Stimulated activated naive B cell treated with anti-CD40 and anti-IgM and Interleukin-4, amounts not matched to agents 10 μg/mL and 1 μg/mL and 100 μg/mL, for 72 hours (primary cell): ENCODE data around the gene GAGE10.

Experiments used
- ATAC-seq, 2 donors: fragments of 150-1000 bp; cut with Tn5 transposase; replicated peaks; 2 replicates each; pipeline ENCODE4 v1.10.0; 2021; ENCODE audit warnings: moderate library complexity in 1 of 2
- DNase-seq: peaks from one replicate; pipeline ENCODE4 v3.0.0; 2021
- H3K27ac Mint-ChIP-seq: one replicate; pipeline ENCODE4 v1.8.0; 2022; ENCODE audit warnings: mild to moderate bottlenecking, mixed read lengths
- H3K27me3 Mint-ChIP-seq, 2 donors: one replicate each; pipeline ENCODE4 v1.8.0; 2022; ENCODE audit warnings: mixed read lengths in 2 of 2
- H3K36me3 Mint-ChIP-seq, 2 donors: one replicate each; pipeline ENCODE4 v1.8.0; 2022; ENCODE audit warnings: mixed read lengths in 2 of 2, mild to moderate bottlenecking in 1 of 2
- H3K4me1 Mint-ChIP-seq, 2 donors: one replicate each; pipeline ENCODE4 v1.8.0; 2022; ENCODE audit warnings: mixed read lengths in 2 of 2, mild to moderate bottlenecking in 1 of 2
- H3K4me3 Mint-ChIP-seq, 2 donors: one replicate each; pipeline ENCODE4 v1.8.0; 2022; ENCODE audit warnings: mild to moderate bottlenecking in 2 of 2, mixed read lengths in 2 of 2, moderate library complexity in 1 of 2
- H3K9me3 Mint-ChIP-seq, 2 donors: one replicate each; pipeline ENCODE4 v1.8.0; 2022; ENCODE audit warnings: mixed read lengths in 2 of 2, mild to moderate bottlenecking in 1 of 2

The GAGE10 gene, protein sequence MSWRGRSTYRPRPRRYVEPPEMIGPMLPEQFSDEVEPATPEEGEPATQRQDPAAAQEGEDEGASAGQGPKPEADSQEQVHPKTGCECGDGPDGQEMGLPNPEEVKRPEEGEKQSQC

DNA sequence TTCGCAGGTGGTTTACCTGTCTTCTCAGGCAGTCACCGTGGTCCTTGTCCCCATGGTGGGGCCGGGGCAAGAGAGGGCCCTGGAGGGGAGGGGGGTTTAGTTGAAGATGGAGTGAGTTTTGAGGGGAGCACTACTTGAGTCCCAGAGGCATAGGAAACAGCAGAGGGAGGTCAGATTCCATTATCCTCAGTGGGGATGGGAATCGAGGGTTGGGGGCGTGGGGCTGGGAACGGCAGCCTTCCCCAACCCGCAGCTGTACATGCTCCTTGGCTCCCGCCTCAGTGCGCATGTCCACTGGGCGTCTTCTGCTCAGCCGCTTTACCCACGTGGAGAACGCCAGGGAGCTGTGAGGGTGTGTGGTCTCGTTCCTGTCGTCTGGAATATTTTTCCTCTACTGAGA lies at the start of gene GAGE10:
Gene GAGE10, plus strand, starts transcription at position 301 of the 400 bp plus-strand sequence. CDS start 1,214 bp downstream, outside the sequence.
- Mint-ChIP-seq H3K4me1 (peaks cover 0 to 2% of the 10 kb centered on the region in 2 donors), H3K36me3 (peaks cover 0 to 4% of the 10 kb centered on the region in 2 donors), H3K27me3 (peaks cover 0 to 19% of the 10 kb centered on the region in 2 donors), H3K4me3 (no peak within 1 kb of the TSS), H3K9me3 (no peaks in the 10 kb centered on the region), H3K27ac (no peak within 1 kb of the TSS)
- ATAC-seq (no peak), DNase-seq (no peak)

DNA sequence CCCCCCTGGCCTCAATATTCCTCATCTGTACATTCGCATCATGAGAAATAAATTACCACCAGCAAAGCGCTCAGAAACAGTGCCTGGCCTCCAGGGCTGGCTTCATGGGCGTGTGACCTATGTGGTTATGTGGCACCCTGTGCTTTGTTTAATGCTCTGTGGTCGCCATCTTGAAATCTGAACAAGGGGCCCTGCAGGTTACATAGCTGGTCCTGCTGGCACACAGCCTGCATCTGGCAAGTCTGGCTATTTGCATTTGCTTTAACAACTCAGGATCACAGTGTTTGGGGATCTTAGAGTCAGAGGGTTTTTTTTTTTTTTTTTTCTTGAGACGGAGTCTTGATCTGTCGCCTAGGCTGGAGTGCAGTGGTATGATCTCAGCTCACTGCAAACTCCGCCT lies 48.8 kb upstream of the GAGE10 start:
- Mint-ChIP-seq H3K27me3 (no peaks in the 10 kb centered on the region), H3K4me1 (peaks cover 17 to 37% of the 10 kb centered on the region in 2 donors), H3K4me3 (no peak overlapping the region), H3K36me3 (peaks cover 22 to 28% of the 10 kb centered on the region in 2 donors), H3K27ac (no peak overlapping the region), H3K9me3 (no peaks in the 10 kb centered on the region)
- ATAC-seq (no peak), DNase-seq (no peak)

DNA sequence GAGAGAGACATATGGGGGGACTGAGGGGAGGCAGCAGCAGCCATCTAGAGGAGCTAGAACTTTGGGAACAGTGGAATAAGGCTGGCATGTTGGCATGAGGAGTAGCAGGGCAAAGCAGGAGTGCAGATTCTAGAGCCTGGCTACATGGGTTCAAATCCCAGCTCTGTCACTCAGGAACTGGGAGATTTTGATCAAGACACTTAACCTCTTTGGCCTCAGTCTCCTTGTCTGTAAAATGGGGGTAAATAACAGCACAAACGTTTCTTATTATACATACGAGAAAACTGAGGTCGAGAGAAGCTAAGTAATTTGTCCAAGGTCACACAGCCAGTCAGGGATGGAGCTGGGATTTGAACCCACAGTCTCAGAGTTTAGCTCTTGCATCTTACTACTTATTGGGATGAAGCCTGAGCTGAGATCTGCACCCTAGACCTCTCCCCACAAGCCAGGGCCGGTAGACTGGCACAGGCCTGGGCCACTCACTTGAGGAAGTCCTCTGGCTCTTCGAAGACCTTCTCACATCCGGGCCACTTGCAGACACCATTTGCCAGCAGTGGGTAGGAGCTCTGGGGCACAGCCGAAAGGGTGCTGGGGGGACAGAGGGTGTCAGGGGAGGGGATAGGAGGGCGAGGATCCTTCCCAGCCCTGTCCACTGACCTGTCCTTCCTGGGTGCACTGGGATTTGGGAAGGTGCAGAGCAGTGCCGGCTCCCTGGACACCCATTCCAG lies 47.0 kb upstream of the GAGE10 start:
- H3K4me3 Mint-ChIP-seq = no peak overlapping the region
- ATAC-seq = no peak

DNA sequence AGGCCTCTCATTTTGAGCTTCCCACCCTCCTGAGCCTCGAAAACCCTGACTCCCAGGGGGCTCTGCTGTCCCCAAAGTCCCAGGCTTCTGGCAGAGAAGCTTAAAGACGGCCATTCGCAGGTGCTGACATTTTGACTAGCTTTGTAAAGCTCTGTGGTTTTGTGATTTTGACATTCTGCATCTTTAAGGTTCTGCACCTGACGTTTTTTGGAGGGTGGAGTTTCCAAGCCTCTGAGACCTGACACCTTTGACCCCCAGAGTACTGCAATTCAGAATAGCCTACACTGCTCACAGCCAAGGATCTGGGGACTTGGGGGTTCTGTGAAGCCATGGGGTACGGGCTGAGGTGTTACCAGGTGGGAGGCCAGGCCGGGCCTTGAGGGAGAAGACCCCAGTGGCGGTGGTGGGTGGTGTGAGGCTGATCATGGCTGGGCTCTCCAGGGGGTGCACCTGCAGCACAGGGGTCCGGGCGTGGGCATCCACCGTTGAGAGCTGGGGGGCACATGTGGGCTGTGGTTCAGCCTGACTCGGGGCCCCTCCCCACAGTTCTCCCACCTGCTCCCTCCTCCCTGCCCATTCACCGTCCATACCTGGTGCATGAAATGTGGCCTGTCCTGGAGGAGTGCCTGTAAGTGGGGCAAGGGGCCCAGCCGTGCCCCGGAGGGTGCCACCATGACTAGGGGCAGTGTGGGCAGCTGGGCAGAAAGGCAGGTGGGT lies 46.2 kb upstream of the GAGE10 start:
- Mint-ChIP-seq H3K27me3 (peaks cover 6 to 7% of the 10 kb centered on the region in 2 donors), H3K27ac (no peak overlapping the region), H3K4me3 (peak overlapping the region in 1 of 2 donors; percentile 11), H3K9me3 (no peaks in the 10 kb centered on the region), H3K36me3 (peaks cover 6 to 13% of the 10 kb centered on the region in 2 donors), H3K4me1 (peaks cover 16 to 37% of the 10 kb centered on the region in 2 donors)
- ATAC-seq (peak; percentile 36 to 53), DNase-seq (no peak)

More for the DNA sequence above, 47.0 kb upstream of the GAGE10 start:
- no peak for DNase-seq
- no peak overlapping the region for H3K27ac Mint-ChIP-seq
- H3K9me3 Mint-ChIP-seq = no peaks in the 10 kb centered on the region
- H3K36me3 Mint-ChIP-seq = peaks cover 14 to 17% of the 10 kb centered on the region in 2 donors
- peaks cover 0 to under 1% of the 10 kb centered on the region in 2 donors for H3K27me3 Mint-ChIP-seq
- H3K4me1 Mint-ChIP-seq = peaks cover 17 to 41% of the 10 kb centered on the region in 2 donors

DNA sequence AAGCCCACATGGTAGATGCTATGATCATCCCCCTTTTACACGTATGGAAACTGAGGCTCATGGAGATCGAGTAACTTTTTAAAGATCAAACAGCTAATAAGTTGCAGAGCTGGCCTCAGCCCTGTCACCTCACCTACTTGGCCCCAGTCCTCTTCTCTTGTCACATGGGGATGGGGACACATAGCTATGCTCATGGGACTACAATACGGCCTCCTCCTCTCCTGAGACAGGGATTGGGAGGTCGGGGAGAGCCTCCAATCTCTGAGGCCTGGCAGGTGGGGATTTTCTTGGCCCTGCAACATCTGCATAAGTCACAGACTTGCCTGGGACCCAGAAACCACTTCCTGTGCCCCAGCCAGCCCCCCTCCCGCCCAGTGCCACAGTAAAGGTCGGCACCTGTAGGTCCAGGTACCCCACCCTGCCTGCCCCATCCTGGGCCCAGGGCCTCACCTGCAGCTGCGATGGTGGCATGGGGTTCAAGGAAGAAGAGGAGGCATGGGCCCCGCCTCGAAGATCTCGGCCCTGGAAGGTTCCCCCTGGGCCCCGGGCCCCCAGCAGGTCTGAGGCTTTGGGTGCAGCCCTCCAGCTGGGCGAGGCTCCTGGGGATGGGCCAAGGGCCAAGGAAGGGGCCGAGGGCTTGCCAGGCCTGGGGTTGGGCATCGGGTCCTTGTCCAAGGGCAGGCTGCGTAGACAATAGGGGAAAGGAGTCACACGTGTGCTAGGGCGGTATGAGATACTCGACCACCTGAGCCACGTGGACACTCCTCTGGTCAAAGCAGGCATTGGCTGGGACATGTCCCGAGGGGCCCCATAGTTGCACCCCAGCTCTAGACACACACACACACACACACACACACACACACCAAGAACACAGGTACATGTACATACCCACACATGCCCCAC lies 45.3 kb upstream of the GAGE10 start:
- no peak for DNase-seq
- H3K4me1 Mint-ChIP-seq = peaks cover 10 to 28% of the 10 kb centered on the region in 2 donors
- peak overlapping the region; percentile 16 for H3K27ac Mint-ChIP-seq
- peaks cover 10 to 14% of the 10 kb centered on the region in 2 donors for H3K27me3 Mint-ChIP-seq
- H3K36me3 Mint-ChIP-seq = peaks cover 0 to 9% of the 10 kb centered on the region in 2 donors
- ATAC-seq = peak; percentile 33 to 45
- no peaks in the 10 kb centered on the region for H3K9me3 Mint-ChIP-seq
- H3K4me3 Mint-ChIP-seq = no peak overlapping the region

DNA sequence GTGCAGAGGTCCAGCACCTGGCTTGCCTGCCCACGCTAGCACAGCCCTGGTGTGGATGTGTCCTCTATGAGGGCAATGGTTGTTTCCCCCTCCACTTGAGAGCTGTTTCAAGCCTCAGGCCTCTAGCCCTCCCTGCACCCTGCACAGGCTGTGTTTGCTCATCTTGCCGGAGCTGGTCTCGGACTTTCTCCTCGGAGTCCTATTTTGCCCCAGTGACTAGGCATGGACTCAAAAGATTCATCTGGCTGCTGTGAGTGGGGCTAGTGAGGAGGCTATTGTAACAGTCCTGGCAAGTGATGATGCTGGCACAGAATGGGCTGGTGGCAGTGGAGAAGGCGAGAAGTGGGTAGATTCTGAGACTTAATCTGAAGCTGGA lies 44.7 kb upstream of the GAGE10 start:
- Mint-ChIP-seq H3K27ac (no peak overlapping the region), H3K4me1 (peaks cover 8 to 24% of the 10 kb centered on the region in 2 donors), H3K4me3 (no peak overlapping the region), H3K9me3 (no peaks in the 10 kb centered on the region), H3K36me3 (peaks cover 0 to 9% of the 10 kb centered on the region in 2 donors), H3K27me3 (peaks cover 10 to 14% of the 10 kb centered on the region in 2 donors)
- no peak for DNase-seq
- no peak for ATAC-seq

DNA sequence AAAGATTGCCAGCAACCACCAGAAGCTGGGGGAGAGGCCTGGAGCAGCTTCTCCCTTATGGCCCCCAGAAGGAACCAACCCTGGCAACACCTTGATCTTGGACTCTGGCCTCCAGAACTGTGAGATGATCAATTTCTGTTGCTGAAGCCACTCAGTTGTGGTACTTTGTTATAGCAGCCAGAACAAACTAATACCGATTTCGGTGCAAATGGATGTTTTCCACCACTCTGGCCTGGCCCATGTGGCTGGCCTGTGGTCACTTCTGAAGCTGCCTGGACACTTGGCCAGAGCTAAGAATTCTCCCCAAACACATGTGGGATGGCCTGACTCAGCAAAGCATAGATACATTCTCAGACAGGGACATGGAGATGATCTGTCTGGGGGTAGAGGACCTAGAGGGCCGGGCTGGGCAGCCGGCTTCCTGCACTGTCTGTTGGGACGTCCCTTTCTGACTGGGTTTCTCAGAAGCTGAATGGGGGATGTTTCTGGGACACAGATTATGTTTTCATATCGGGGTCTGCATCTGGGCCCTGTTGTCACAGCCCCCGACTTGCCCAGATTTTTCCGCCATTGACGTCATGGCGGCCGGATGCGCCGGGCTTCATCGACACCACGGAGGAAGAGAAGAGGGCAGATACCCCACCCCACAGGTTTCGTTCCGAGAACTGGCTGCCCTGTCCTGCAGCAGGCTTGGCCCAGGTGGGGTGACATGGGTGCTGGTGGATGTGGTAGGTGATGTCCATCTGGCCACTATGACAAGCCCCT lies 43.0 kb upstream of the GAGE10 start:
- Mint-ChIP-seq H3K36me3 (peaks cover 0 to 8% of the 10 kb centered on the region in 2 donors), H3K27ac (no peak overlapping the region), H3K4me1 (peaks cover 8 to 29% of the 10 kb centered on the region in 2 donors), H3K9me3 (no peaks in the 10 kb centered on the region), H3K4me3 (no peak overlapping the region), H3K27me3 (peaks cover 14% of the 10 kb centered on the region in 2 donors)
- DNase-seq (no peak), ATAC-seq (no peak)

DNA sequence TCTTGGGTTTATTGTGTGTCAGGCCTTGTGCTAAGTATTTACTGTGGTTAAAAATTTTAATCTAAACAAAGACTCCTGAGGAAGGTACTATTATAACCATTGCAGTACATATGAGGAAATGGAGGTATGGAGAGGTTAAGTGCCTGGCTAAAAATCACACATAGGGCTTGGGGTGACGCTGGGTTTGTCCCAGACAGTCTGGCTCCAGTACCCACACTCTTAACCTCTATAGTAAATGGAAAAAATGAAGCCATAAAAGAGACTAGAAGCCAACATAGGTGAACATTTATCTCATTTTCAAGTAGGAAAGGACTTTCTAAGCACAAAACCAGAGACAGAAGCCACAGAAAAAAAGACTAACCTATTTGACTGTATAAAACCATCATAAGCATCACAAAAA lies 40.8 kb upstream of the GAGE10 start:
- Mint-ChIP-seq H3K9me3 (no peaks in the 10 kb centered on the region), H3K27me3 (peaks cover 14% of the 10 kb centered on the region in 2 donors), H3K4me1 (peaks cover 8 to 22% of the 10 kb centered on the region in 2 donors), H3K27ac (no peak overlapping the region), H3K4me3 (no peak overlapping the region), H3K36me3 (peaks cover 0 to 3% of the 10 kb centered on the region in 2 donors)
- DNase-seq (no peak), ATAC-seq (no peak)

DNA sequence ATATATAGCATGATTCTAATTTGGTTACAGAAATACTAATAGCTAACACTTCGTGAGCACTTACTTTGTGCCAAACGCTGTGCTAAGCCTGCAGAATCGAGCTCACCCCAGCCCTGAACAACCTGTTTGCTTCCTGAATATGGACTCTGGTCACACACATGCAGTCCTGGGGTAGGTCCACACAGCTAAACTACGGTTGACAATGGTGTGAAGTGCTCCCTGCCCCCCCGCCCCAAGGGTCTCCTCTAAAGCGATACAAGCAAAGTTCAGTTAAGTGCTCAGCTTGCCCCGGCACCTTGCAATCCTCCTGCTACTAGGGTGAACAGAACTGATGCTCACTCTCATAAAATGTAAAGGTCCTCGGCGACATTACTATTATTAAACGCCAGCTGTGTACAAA lies 39.8 kb upstream of the GAGE10 start:
- H3K9me3 Mint-ChIP-seq = no peaks in the 10 kb centered on the region
- H3K4me1 Mint-ChIP-seq = peaks cover 7 to 15% of the 10 kb centered on the region in 2 donors
- ATAC-seq (no peak), DNase-seq (no peak)
- peaks cover 14% of the 10 kb centered on the region in 2 donors for H3K27me3 Mint-ChIP-seq
- no peak overlapping the region for H3K4me3 Mint-ChIP-seq
- no peak overlapping the region for H3K27ac Mint-ChIP-seq
- H3K36me3 Mint-ChIP-seq = peaks cover 0 to 3% of the 10 kb centered on the region in 2 donors

DNA sequence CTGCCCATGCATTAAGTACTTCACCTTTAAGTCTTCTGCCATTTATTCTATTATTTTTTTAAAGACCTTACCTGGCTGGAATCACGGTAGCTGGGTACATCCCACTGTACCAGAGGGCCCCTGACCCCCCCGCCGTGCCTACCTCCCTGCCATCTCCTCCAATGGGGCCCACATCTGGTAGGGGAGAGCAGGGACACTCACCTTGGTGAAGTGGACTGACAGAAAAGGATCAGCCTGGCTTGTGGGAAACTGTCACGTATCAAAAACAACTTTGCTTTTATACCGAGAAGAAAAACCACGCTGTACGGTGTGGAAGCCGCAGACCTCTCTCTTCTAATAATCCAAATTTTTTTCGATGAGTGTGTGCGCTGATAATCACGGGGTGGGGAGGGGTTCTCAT lies 39.0 kb upstream of the GAGE10 start, which contains the start of gene FOXP3:
Gene FOXP3, minus strand, starts transcription at position 251 of the 400 bp plus-strand sequence. CDS start 6,205 bp downstream, outside the sequence.
- H3K27ac Mint-ChIP-seq = no peak within 1 kb of the TSS
- H3K9me3 Mint-ChIP-seq = no peaks in the 10 kb centered on the region
- H3K27me3 Mint-ChIP-seq = peaks cover 14% of the 10 kb centered on the region in 2 donors
- peaks cover 0 to 3% of the 10 kb centered on the region in 2 donors for H3K36me3 Mint-ChIP-seq
- DNase-seq = no peak
- no peak for ATAC-seq
- H3K4me1 Mint-ChIP-seq = peaks cover 7 to 15% of the 10 kb centered on the region in 2 donors
- no peak within 1 kb of the TSS for H3K4me3 Mint-ChIP-seq

DNA sequence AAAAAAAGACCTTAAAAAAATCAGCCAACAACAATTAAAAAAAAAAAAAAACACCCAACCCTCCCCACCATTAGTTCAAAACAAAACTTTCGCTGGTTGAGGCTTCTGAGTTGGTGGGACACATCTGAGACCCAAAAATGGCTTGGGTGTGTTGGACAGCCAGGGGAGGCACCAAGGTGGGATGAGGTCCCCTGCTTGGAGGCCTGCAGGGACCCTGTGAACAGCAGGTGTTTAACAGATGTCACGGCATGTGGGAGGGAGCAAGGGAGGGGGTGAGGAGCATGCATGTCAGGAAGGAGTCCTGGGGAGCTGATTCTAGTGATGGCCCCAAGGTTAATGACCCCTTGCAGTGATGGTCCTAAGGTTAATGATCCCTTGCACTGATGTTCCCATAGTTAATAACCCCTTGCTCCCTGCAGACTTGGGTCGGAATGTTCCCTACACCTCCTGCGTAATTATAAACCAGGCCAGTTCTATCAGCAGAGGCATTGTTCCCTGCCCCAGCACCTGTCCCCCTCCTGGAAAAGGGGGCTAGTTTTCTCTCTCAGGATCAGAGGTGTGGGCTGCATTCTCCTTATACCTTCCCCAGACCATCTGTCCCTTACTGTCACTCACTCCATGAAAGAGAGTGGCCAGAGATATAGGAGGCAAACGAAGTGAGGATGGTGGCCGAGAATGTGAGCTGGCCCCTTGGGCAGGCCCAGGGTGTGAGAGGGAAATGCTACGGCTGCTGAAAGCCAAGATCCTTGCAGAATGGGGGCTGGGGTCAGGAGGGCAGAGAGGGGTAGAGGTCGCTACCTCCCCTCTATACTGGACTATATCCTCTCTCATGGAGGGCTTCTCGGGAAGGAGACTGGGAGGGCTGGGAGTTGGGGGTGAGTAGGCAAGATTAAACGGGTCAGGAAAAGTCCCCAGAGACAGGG lies 36.7 kb upstream of the GAGE10 start:
- Mint-ChIP-seq H3K4me3 (peak overlapping the region in 1 of 2 donors; percentile 39), H3K27me3 (peaks cover 10 to 11% of the 10 kb centered on the region in 2 donors), H3K27ac (no peak overlapping the region), H3K36me3 (peaks cover 7% of the 10 kb centered on the region in 2 donors), H3K4me1 (peaks cover 12 to 21% of the 10 kb centered on the region in 2 donors), H3K9me3 (no peaks in the 10 kb centered on the region)
- DNase-seq (no peak), ATAC-seq (no peak)

DNA sequence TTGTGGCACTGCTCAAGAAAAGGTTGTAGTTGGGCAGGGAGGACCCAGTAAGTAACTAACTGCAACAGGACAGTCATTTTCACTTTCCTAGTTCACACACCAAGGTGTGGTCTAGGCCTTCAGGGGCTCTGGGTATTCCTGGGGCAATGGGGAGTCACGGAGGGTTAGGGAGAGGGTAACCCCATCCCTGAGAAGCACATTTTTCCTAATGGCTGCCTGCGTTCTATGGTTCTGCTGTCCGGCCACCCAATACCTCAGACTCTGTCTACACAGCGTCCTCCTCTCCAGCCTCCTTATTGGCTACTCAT lies 34.8 kb upstream of the GAGE10 start:
- DNase-seq = peak; percentile 6
- Mint-ChIP-seq H3K27ac (peak overlapping the region; percentile 99), H3K9me3 (no peaks in the 10 kb centered on the region), H3K4me3 (peak overlapping the region; percentile 88 to 92), H3K36me3 (peaks cover 7% of the 10 kb centered on the region in 2 donors), H3K27me3 (peaks cover 0 to 4% of the 10 kb centered on the region in 2 donors), H3K4me1 (peaks cover 17 to 33% of the 10 kb centered on the region in 2 donors)
- no peak for ATAC-seq
